ENCODE results near the gene INS. TPM values are rescaled to one million over a fixed set of nuclear protein-coding genes. Genes with fewer than 3 reads are reported as not detected.

Gene INS
- total and polyA plus RNA-seq, 10 of the 15 experiments (the other 5 are each of a cell fraction or from before 2014, with no cell fraction given), result not detected

DNA sequence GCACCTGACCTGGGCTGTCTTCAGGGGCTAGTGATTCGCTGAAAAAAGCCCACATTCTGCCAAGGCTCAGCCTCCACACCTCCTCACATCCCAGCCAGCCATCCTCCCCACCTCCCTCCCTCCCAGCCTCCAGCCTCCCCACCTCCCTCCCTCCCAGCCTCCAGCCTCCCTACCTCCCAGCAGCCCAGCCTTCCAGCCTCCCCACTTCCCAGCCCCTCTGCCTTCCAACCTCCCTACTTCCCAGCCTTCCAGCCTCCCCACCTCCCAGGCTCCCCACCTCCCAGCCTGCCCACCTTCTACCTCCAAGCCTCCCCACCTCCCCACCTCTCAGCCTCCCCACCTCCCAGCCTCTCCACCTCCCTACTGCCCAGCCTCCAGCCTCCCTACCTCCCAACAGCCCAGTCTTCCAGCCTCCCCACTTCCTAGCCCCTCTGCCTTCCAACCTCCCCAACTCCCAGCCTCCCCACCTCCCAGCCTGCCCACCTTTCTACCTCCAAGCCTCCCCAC lies 44.3 kb upstream of the INS start:
- FAIRE-seq, result no peak
- BruUV-seq (replicated peaks), result no TSS peak
- intact Hi-C loops (cut with micrococcal nuclease; ENCODE audit: unreplicated experiment) (no loop called here), in situ Hi-C loops (cut with MboI) (no loop called here)
- no peak overlapping the region for H3K4me3 ChIP-seq
- no peaks in the 10 kb centered on the region for H3K36me3 ChIP-seq (ENCODE audit: control insufficient read depth in 2 of 2, insufficient read depth in 2 of 2, low read length in 1 of 2)
- H2AFZ ChIP-seq (ENCODE audit: control insufficient read depth, low read depth, low read length), result no peak overlapping the region
- no peaks in the 10 kb centered on the region for H3K27me3 ChIP-seq (replicated peaks in 1 of 2; ENCODE audit: control insufficient read depth in 2 of 2, insufficient read depth in 2 of 2, low read length in 1 of 2)
- ATAC-seq, result no peak
- ChIA-PET SMC1A (ENCODE audit: uncharacterized antibody, unreplicated experiment) (no interaction called here), CTCF (no interaction called here), POLR2A (interaction anchor here (0.6 kb wide), 1 partner anchor 43 kb away, joined by 4 read pairs; no protein-coding TSS in a partner anchor), RAD21 (ENCODE audit: unreplicated experiment) (no interaction called here)
- H3K27ac ChIP-seq (ENCODE audit: control insufficient read depth, insufficient read depth), result no peak overlapping the region
- TF ChIP-seq NR2C2 (IDR thresholded peaks at IDR 0.05; ENCODE audit: borderline replicate concordance, control insufficient read depth, insufficient read length, low read depth) (no peak), NFYA (IDR thresholded peaks at IDR 0.05; ENCODE audit: borderline replicate concordance, low read depth, low read length) (no peak), USF2 (IDR thresholded peaks at IDR 0.05; ENCODE audit: borderline replicate concordance, low read depth, low read length) (no peak), REST (IDR thresholded peaks at IDR 0.05; ENCODE audit: low read depth, low read length) (no peak), MYB (IDR thresholded peaks at IDR 0.05; ENCODE audit: borderline replicate concordance, low read depth, low read length) (no peak), PML (IDR thresholded peaks at IDR 0.05; ENCODE audit: low read length) (no peak), HDAC6 (IDR thresholded peaks at IDR 0.05; ENCODE audit: unreplicated experiment) (no peak), IRF5 (IDR thresholded peaks at IDR 0.05; ENCODE audit: borderline replicate concordance) (no peak), NR2C1 (IDR thresholded peaks at IDR 0.05) (no peak)
- TF ChIP-seq, protein P1, sequence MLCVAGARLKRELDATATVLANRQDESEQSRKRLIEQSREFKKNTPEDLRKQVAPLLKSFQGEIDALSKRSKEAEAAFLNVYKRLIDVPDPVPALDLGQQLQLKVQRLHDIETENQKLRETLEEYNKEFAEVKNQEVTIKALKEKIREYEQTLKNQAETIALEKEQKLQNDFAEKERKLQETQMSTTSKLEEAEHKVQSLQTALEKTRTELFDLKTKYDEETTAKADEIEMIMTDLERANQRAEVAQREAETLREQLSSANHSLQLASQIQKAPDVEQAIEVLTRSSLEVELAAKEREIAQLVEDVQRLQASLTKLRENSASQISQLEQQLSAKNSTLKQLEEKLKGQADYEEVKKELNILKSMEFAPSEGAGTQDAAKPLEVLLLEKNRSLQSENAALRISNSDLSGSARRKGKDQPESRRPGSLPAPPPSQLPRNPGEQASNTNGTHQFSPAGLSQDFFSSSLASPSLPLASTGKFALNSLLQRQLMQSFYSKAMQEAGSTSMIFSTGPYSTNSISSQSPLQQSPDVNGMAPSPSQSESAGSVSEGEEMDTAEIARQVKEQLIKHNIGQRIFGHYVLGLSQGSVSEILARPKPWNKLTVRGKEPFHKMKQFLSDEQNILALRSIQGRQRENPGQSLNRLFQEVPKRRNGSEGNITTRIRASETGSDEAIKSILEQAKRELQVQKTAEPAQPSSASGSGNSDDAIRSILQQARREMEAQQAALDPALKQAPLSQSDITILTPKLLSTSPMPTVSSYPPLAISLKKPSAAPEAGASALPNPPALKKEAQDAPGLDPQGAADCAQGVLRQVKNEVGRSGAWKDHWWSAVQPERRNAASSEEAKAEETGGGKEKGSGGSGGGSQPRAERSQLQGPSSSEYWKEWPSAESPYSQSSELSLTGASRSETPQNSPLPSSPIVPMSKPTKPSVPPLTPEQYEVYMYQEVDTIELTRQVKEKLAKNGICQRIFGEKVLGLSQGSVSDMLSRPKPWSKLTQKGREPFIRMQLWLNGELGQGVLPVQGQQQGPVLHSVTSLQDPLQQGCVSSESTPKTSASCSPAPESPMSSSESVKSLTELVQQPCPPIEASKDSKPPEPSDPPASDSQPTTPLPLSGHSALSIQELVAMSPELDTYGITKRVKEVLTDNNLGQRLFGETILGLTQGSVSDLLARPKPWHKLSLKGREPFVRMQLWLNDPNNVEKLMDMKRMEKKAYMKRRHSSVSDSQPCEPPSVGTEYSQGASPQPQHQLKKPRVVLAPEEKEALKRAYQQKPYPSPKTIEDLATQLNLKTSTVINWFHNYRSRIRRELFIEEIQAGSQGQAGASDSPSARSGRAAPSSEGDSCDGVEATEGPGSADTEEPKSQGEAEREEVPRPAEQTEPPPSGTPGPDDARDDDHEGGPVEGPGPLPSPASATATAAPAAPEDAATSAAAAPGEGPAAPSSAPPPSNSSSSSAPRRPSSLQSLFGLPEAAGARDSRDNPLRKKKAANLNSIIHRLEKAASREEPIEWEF (IDR thresholded peaks at IDR 0.05; ENCODE audit: insufficient replicate concordance, low read depth, low read length), result no peak
- no peak for DNase-seq (ENCODE audit: low read depth, low spot score)
- H3K4me1 ChIP-seq (ENCODE audit: control insufficient read depth, insufficient read depth, low read length), result no peaks in the 10 kb centered on the region
- no peaks in the 10 kb centered on the region for H3K9me3 ChIP-seq (replicated peaks; ENCODE audit: control insufficient read depth, insufficient read depth, low read length)
- 0% methylated on average over 1 of the region's 1 CpG for WGBS (ENCODE audit: insufficient coverage, insufficient replicate concordance, low lambda C conversion rate, missing lambda C conversion rate)
- no peak overlapping the region for H3K9ac ChIP-seq (ENCODE audit: control insufficient read depth, insufficient read depth, low read length)
- no peaks in the 10 kb centered on the region for H4K20me1 ChIP-seq (ENCODE audit: control insufficient read depth, insufficient read depth)
- no peak overlapping the region for H3K4me2 ChIP-seq (ENCODE audit: control insufficient read depth, insufficient read depth)
- no peaks in the 10 kb centered on the region for H3K79me2 ChIP-seq (ENCODE audit: control insufficient read depth, insufficient read depth, low read length)
